HG03064 (cell line): ENCODE data around the gene TNFRSF14.
"Not testable (repeated sequence)": the region's sequence is repeated elsewhere in the genome, so short reads cannot be mapped to it uniquely, and the experiment has no call there.

Experiments
- ATAC-seq: cut with Tn5 transposase; IDR thresholded peaks from one replicate; pipeline ENCODE4 v1.9.1; 2021; ENCODE audit warnings: low read depth; ENCODE audit not compliant: unreplicated experiment

The TNFRSF14 gene

GRCh38 chr1:2551544-2551943 lies 4.6 kb upstream of the TNFRSF14 start:
- ATAC-seq, result not testable (repeated sequence)

- no peak for ATAC-seq
Observed at GRCh38 chr1:2552189-2552588, 4.0 kb upstream of the TNFRSF14 start.

GRCh38 chr1:2553076-2553475 lies 3.1 kb upstream of the TNFRSF14 start:
- not testable (repeated sequence) for ATAC-seq

GRCh38 chr1:2553871-2554620 lies 2.1 kb upstream of the TNFRSF14 start:
- ATAC-seq, result no peak

- no peak for ATAC-seq
Observed at GRCh38 chr1:2554621-2555387, 1.4 kb upstream of the TNFRSF14 start.

- ATAC-seq, result no peak
Observed at GRCh38 chr1:2555634-2556276, 416 bp upstream of the TNFRSF14 start.

- ATAC-seq, result no peak
Observed at GRCh38 chr1:2556678-2557481, 709 bp downstream of the TNFRSF14 start.

- no peak for ATAC-seq
Observed at GRCh38 chr1:2557482-2558400, 1.6 kb downstream of the TNFRSF14 start.

GRCh38 chr1:2558420-2558819 lies 2.2 kb downstream of the TNFRSF14 start:
- ATAC-seq, result no peak

- no peak for ATAC-seq
Observed at GRCh38 chr1:2558861-2559260, 2.7 kb downstream of the TNFRSF14 start.

GRCh38 chr1:2559509-2560298 lies 3.5 kb downstream of the TNFRSF14 start:
- no peak for ATAC-seq

GRCh38 chr1:2560299-2561073 lies 4.3 kb downstream of the TNFRSF14 start:
- ATAC-seq, result no peak

- ATAC-seq, result no peak
Observed at GRCh38 chr1:2561446-2561845, 5.3 kb downstream of the TNFRSF14 start.

- ATAC-seq, result no peak
Observed at GRCh38 chr1:2561898-2562895, 6.0 kb downstream of the TNFRSF14 start.

GRCh38 chr1:2563205-2563604 lies 7.0 kb downstream of the TNFRSF14 start:
- ATAC-seq, result no peak

- no peak for ATAC-seq
Observed at GRCh38 chr1:2564006-2564814, 8.0 kb downstream of the TNFRSF14 start.
